ENCODE results near the gene PTGDS.

PTGDS gene

GRCh38 chr9:136965771-136966484 lies 11.4 kb upstream of the PTGDS start:
- TF ChIP-seq CTBP1 (IDR thresholded peaks at IDR 0.05; ENCODE audit: borderline replicate concordance) (no peak), SUZ12 (IDR thresholded peaks at IDR 0.05) (no peak), SP1 (IDR thresholded peaks at IDR 0.05) (no peak), HDGF (IDR thresholded peaks at IDR 0.05; ENCODE audit: borderline replicate concordance) (no peak), ZNF384 (IDR thresholded peaks at IDR 0.05) (no peak)
- no peak for DNase-seq (ENCODE audit: extremely low spot score)
- ChIA-PET POLR2A (no interaction called here), CTCF (interaction anchor here (1.1 kb wide), 1 partner anchor 63 kb away, joined by 4 read pairs; no protein-coding TSS in a partner anchor)

- DNase-seq (ENCODE audit: extremely low spot score), result no peak
- POLR2A ChIA-PET, result interaction anchor here (0.8 kb wide), 1 partner anchor 24 kb away, joined by 3 read pairs; the partner anchor contains the start of gene PAXX
- TF ChIP-seq NFRKB (IDR thresholded peaks at IDR 0.05) (no peak), SUZ12 (IDR thresholded peaks at IDR 0.05) (no peak), HDGF (IDR thresholded peaks at IDR 0.05; ENCODE audit: borderline replicate concordance) (no peak), SP1 (IDR thresholded peaks at IDR 0.05) (no peak), FOXM1 (IDR thresholded peaks at IDR 0.05; ENCODE audit: borderline replicate concordance) (no peak), PKNOX1 (IDR thresholded peaks at IDR 0.05) (no peak), LEF1 (IDR thresholded peaks at IDR 0.05; ENCODE audit: borderline replicate concordance) (no peak), ELF4 (IDR thresholded peaks at IDR 0.05) (no peak), TARDBP (IDR thresholded peaks at IDR 0.05) (no peak), FOXK2 (IDR thresholded peaks at IDR 0.05) (no peak), ARNT (IDR thresholded peaks at IDR 0.05) (no peak)
- CTCF ChIA-PET, result no interaction called here
Observed at GRCh38 chr9:136968333-136969127, 8.8 kb upstream of the PTGDS start.

- CTCF ChIA-PET, result no interaction called here
- POLR2A ChIA-PET, result interaction anchor here (0.8 to 1.6 kb wide), 2 partner anchors 18 to 23 kb away, joined by 3 read pairs; partner anchors contain the start of gene PAXX
- no peak for TF ChIP-seq BHLHE40 (IDR thresholded peaks at IDR 0.05; ENCODE audit: borderline replicate concordance)
- no peak for TF ChIP-seq LEF1 (IDR thresholded peaks at IDR 0.05; ENCODE audit: borderline replicate concordance)
- TF ChIP-seq ARNT (IDR thresholded peaks at IDR 0.05), result no peak
- no peak for TF ChIP-seq FOXM1 (IDR thresholded peaks at IDR 0.05; ENCODE audit: borderline replicate concordance)
- no peak for TF ChIP-seq PKNOX1 (IDR thresholded peaks at IDR 0.05)
- TF ChIP-seq HDGF (IDR thresholded peaks at IDR 0.05; ENCODE audit: borderline replicate concordance), result no peak
- no peak for TF ChIP-seq SP1 (IDR thresholded peaks at IDR 0.05)
- TF ChIP-seq CTBP1 (IDR thresholded peaks at IDR 0.05; ENCODE audit: borderline replicate concordance), result no peak
- no peak for TF ChIP-seq TARDBP (IDR thresholded peaks at IDR 0.05)
- TF ChIP-seq ELF4 (IDR thresholded peaks at IDR 0.05), result no peak
- no peak for TF ChIP-seq FOXK2 (IDR thresholded peaks at IDR 0.05)
- TF ChIP-seq NFRKB (IDR thresholded peaks at IDR 0.05), result no peak
- no peak for DNase-seq (ENCODE audit: extremely low spot score)
Observed at GRCh38 chr9:136969150-136969549, 8.2 kb upstream of the PTGDS start.

- TF ChIP-seq ELF4 (IDR thresholded peaks at IDR 0.05) (no peak), ZNF384 (IDR thresholded peaks at IDR 0.05) (no peak), L3MBTL2 (conservative IDR thresholded peaks at IDR 0.05) (no peak), TARDBP (IDR thresholded peaks at IDR 0.05) (no peak), ARNT (IDR thresholded peaks at IDR 0.05) (no peak), LEF1 (IDR thresholded peaks at IDR 0.05; ENCODE audit: borderline replicate concordance) (no peak), SUZ12 (IDR thresholded peaks at IDR 0.05) (no peak), SP1 (IDR thresholded peaks at IDR 0.05) (no peak), FOXA1 (IDR thresholded peaks at IDR 0.05) (no peak), BHLHE40 (IDR thresholded peaks at IDR 0.05; ENCODE audit: borderline replicate concordance) (no peak), NFRKB (IDR thresholded peaks at IDR 0.05) (no peak), CTBP1 (IDR thresholded peaks at IDR 0.05; ENCODE audit: borderline replicate concordance) (no peak)
- CTCF ChIA-PET, result interaction anchor here (2.1 kb wide), 1 partner anchor 59 kb away, joined by 6 read pairs; no protein-coding TSS in a partner anchor
- POLR2A ChIA-PET, result interaction anchor here (1.6 kb wide), 1 partner anchor 19 kb away, joined by 3 read pairs; no protein-coding TSS in a partner anchor
- DNase-seq (ENCODE audit: extremely low spot score), result no peak
Observed at GRCh38 chr9:136969774-136970173, 7.5 kb upstream of the PTGDS start.

- TF ChIP-seq ARNT (IDR thresholded peaks at IDR 0.05) (no peak), LEF1 (IDR thresholded peaks at IDR 0.05; ENCODE audit: borderline replicate concordance) (no peak)
- CTCF ChIA-PET, result interaction anchor here (2.1 kb wide), 1 partner anchor 59 kb away, joined by 6 read pairs; no protein-coding TSS in a partner anchor
Observed at GRCh38 chr9:136970361-136970760, 6.9 kb upstream of the PTGDS start.

GRCh38 chr9:136971746-136972145 lies 5.6 kb upstream of the PTGDS start:
- TF ChIP-seq SUZ12 (IDR thresholded peaks at IDR 0.05) (no peak), BHLHE40 (IDR thresholded peaks at IDR 0.05; ENCODE audit: borderline replicate concordance) (no peak), ARNT (IDR thresholded peaks at IDR 0.05) (no peak), FOXM1 (IDR thresholded peaks at IDR 0.05; ENCODE audit: borderline replicate concordance) (no peak), SP1 (IDR thresholded peaks at IDR 0.05) (no peak), LEF1 (IDR thresholded peaks at IDR 0.05; ENCODE audit: borderline replicate concordance) (no peak), NFRKB (IDR thresholded peaks at IDR 0.05) (no peak), ZNF384 (IDR thresholded peaks at IDR 0.05) (no peak), FOXK2 (IDR thresholded peaks at IDR 0.05) (no peak), FOXA1 (IDR thresholded peaks at IDR 0.05) (no peak), L3MBTL2 (conservative IDR thresholded peaks at IDR 0.05) (no peak), TARDBP (IDR thresholded peaks at IDR 0.05) (no peak), CTBP1 (IDR thresholded peaks at IDR 0.05; ENCODE audit: borderline replicate concordance) (no peak), PKNOX1 (IDR thresholded peaks at IDR 0.05) (no peak)
- DNase-seq (ENCODE audit: extremely low spot score), result no peak
- POLR2A ChIA-PET, result no interaction called here
- CTCF ChIA-PET, result no interaction called here

More at GRCh38 chr9:136970361-136970760, 6.9 kb upstream of the PTGDS start:
- POLR2A ChIA-PET, result interaction anchor here (1.6 kb wide), 1 partner anchor 19 kb away, joined by 3 read pairs; no protein-coding TSS in a partner anchor
- DNase-seq (ENCODE audit: extremely low spot score), result no peak
